ENCODE results near the gene BCL10. TPM values are rescaled to one million over a fixed set of nuclear protein-coding genes. Genes with fewer than 3 reads are reported as not detected.

The BCL10 gene
- total RNA-seq, 2 donors from 2014 or later: 23.8 to 30.1 TPM

DNA sequence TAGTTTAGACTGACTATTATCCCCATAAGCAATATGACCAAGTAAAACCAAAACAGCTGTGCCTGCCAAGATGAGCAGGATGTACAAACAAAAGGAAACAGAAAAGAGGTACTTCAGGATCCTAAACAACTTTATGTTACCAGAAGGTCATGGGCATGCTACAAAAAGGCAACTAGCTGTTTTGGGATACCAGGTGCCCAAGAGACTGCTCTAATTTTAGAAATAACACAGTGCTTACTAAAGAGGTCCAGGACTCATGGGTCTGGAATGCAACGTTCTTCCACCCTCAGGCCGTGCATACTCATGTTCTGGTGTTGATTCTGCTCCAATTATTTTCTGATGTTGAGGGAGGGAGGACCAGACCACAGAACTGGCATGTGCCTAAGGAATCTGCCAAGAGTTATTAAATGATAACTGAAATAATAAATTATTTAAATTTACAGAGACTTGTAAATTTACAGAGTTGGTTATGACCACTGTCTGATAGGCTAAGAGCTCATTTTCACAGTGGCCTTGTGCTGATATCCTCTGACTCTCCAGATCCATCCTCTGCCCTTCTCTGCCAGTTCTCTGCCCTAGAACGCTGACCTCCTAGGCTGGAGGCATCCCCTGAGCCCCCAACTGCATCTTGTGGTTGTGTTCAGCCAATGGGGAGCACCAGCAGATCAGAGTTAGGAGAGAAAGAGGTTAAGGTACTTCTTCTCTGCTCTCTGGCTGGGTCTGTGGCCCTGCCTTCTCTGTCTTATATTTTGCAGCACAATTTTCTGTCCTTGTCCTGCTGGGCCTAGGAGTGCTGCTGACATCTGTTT, 37.7 kb upstream of the BCL10 start:
- Mint-ChIP-seq H3K9me3 (no peaks in the 10 kb centered on the region), H3K4me3 (no peak overlapping the region), H3K27ac (no peak overlapping the region), H3K27me3 (ENCODE audit: low read depth) (peaks cover 70% of the 10 kb centered on the region), H3K4me1 (ENCODE audit: low read depth) (no peaks in the 10 kb centered on the region), H3K36me3 (ENCODE audit: insufficient read depth in 2 of 2) (no peaks in the 10 kb centered on the region)
- no peak for ATAC-seq (replicated peaks in 1 of 2)
- DNase-seq: no peak

DNA sequence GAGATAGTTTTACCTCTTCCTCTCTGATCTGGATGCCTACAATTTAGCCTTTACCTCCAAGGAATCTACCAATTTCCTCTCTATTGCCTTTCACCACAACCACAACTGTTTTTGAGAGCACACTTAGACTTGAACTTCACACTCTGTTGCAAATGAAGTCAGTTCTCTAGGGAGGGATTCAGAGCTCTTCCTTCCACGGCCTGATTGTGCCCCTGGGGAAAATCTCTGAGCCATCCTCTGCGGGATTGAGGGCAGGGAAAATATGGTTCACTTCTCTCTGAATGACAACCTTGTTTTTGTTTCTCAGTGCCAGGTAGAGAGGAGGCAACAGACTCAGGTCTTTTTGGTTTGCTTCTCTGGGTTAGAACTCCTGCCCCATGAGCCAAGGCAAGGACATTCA, 35.4 kb upstream of the BCL10 start:
- Mint-ChIP-seq H3K36me3 (ENCODE audit: insufficient read depth in 2 of 2) (no peaks in the 10 kb centered on the region), H3K4me1 (ENCODE audit: low read depth) (peaks cover 10% of the 10 kb centered on the region), H3K4me3 (no peak overlapping the region), H3K27ac (no peak overlapping the region), H3K27me3 (ENCODE audit: low read depth) (peaks cover 75% of the 10 kb centered on the region), H3K9me3 (no peaks in the 10 kb centered on the region)
- ATAC-seq (replicated peaks in 1 of 2) (no peak), DNase-seq (no peak)

DNA sequence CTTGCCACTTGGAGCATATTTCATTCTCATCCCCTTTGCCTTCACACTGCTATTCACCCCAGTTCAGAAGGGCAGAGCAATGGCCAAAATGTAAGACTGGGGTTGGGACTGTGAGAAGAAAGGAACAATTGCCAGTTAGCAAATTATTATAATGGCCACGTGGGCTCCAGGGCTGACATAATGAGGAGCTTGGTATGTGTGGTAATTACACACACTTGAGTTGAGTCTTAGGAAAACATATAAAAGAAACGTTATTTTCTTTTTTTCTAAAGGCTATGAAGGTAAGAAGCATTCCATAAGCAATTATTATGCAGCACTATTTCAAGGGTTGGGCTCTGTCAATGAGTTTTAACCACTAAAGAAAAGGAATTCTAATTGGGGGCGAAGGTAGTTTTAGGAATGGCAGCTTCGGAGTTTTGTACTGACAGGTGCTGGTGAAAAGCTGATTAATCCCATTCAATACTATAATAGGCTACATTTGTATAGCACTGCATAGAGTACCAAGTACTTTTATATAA, 32.5 kb upstream of the BCL10 start:
- ATAC-seq (replicated peaks in 1 of 2): no peak
- H3K9me3 Mint-ChIP-seq: no peaks in the 10 kb centered on the region
- DNase-seq: no peak
- no peaks in the 10 kb centered on the region for H3K36me3 Mint-ChIP-seq (ENCODE audit: insufficient read depth in 2 of 2)
- H3K27me3 Mint-ChIP-seq (ENCODE audit: low read depth): peaks cover 74% of the 10 kb centered on the region
- peaks cover 10% of the 10 kb centered on the region for H3K4me1 Mint-ChIP-seq (ENCODE audit: low read depth)
- no peak overlapping the region for H3K27ac Mint-ChIP-seq
- H3K4me3 Mint-ChIP-seq: no peak overlapping the region

DNA sequence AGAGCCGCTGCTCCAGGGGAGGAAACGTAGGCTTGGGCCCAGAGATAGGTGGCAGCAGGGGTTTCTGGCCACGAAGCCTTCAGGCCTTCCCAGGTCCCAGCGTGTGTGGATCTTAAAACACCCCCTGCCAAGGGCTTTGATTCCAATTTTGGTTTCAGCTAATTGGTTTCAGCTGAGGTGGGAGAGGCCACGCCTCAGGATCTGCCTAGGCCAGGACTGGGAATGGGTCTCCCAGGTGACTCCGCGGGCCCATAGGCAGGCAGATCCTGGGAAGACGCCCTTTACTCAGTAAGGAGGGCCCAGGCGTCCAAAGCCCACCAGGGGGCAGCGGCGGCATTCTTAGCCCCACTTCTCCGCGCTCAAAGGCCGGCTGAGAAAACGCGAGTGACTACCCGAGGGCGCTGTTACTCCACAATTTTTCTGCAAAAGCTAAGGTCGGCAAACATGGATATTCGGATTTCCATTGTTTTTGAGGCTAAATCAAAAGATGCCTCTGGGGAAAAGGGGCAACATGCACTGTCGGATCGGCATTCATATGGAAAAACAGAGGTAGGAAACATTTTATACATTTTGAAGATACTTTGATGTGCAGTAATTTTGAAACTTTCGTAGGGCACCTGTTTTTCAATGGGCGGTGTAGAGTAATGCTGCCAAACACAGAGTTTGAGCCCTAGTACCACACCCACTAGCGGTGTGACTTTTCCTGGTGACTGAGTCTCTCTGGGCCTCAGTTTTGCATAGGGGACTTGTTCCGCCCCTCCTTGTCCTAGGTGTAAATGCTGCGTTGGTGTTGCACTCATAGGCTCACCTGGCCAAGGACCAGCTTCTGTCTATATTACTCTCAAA, 31.8 kb upstream of the BCL10 start:
- Mint-ChIP-seq H3K4me1 (ENCODE audit: low read depth) (peaks cover 10% of the 10 kb centered on the region), H3K27ac (no peak overlapping the region), H3K4me3 (peak overlapping the region; percentile 36 to 80), H3K9me3 (no peaks in the 10 kb centered on the region), H3K36me3 (ENCODE audit: insufficient read depth in 2 of 2) (no peaks in the 10 kb centered on the region), H3K27me3 (ENCODE audit: low read depth) (peaks cover 68% of the 10 kb centered on the region)
- ATAC-seq (replicated peaks in 1 of 2): peak; percentile 93 to 95
- peak; percentile 78 to 81 for DNase-seq

DNA sequence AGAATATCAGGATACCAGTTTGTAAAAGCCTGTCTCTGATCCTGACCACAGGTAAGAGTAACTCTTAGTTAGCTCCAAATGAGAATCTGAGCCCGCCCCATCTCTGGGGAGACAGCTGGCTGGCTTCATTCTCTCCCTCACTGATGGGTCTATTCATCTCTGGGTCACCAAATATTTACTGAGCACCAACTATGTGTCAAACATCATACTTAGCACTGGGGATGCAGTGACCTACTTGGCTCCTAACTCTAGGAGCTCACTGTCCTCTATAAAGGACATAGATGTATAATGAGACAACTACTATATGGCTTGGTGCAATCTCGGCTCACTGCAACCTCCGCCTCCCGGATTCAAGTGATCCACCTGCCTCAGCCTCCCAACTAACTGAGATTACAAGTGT, 29.8 kb upstream of the BCL10 start:
- Mint-ChIP-seq H3K27ac (no peak overlapping the region), H3K4me1 (ENCODE audit: low read depth) (peaks cover 10% of the 10 kb centered on the region), H3K36me3 (ENCODE audit: insufficient read depth in 2 of 2) (no peaks in the 10 kb centered on the region), H3K9me3 (no peaks in the 10 kb centered on the region), H3K27me3 (ENCODE audit: low read depth) (peaks cover 78% of the 10 kb centered on the region), H3K4me3 (no peak overlapping the region)
- ATAC-seq (replicated peaks in 1 of 2) (no peak), DNase-seq (no peak)

DNA sequence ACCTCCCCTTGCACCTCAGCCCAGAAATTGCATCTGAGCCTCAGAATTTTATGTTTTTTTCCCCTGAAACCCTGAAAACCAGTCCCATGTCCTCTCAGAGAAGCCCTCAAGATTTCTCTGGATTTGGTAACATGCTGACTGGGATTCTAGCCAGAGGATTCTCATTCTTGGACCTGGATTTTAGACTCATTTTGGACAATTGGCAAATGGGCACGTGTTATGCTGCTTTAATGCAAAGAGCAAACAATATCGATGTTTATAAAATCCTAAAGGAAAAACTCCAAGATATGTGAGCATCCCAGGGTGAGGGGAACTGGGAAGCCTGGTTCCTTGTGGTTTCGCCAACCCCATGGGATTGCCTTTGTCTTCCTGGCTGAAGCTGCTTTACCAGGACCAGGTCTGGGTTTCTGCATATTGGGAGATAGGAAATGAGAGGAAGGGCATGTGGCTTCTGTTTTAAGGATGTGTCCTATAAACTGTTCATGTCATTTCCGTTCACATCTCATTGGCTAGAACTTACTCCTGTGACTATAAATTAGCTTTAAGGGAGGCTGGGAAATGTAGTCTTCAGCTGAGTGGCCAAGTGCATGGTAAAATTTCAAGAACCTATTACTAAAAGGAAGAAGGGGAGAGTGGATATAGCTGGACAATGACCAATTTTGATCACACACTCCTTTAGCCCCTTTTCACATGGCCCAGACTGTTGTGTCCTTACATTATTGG, 27.2 kb upstream of the BCL10 start:
- H3K27ac Mint-ChIP-seq: no peak overlapping the region
- peaks cover 79% of the 10 kb centered on the region for H3K27me3 Mint-ChIP-seq (ENCODE audit: low read depth)
- no peaks in the 10 kb centered on the region for H3K36me3 Mint-ChIP-seq (ENCODE audit: insufficient read depth in 2 of 2)
- peaks cover 17% of the 10 kb centered on the region for H3K4me1 Mint-ChIP-seq (ENCODE audit: low read depth)
- no peak overlapping the region for H3K4me3 Mint-ChIP-seq
- H3K9me3 Mint-ChIP-seq: no peaks in the 10 kb centered on the region
- ATAC-seq (replicated peaks in 1 of 2) (no peak), DNase-seq (no peak)

DNA sequence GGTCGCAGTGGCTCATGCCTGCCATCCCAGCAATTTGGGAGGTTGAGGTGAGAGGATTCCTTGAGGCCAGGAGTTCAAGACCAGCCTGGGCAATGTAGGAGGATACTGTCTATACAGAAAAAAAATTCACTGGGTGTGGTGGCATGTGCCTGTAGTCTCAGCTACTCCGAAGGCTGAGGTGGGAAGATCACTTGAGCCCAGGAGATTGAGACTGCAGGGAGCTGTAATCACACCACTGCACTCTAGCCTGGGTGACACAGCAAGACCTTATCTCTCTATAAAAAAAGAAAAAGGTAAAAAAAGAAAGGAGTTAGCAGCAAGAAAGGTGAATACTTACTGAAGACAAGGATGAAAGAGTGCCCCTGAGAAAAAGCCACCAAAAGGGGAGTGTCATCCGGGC, 23.7 kb upstream of the BCL10 start:
- no peaks in the 10 kb centered on the region for H3K9me3 Mint-ChIP-seq
- ATAC-seq (replicated peaks in 1 of 2) (no peak), DNase-seq (no peak)
- H3K36me3 Mint-ChIP-seq (ENCODE audit: insufficient read depth in 2 of 2): peaks cover 0 to 2% of the 10 kb centered on the region in 2 donors
- H3K27ac Mint-ChIP-seq: no peak overlapping the region
- peaks cover 59% of the 10 kb centered on the region for H3K27me3 Mint-ChIP-seq (ENCODE audit: low read depth)
- H3K4me1 Mint-ChIP-seq (ENCODE audit: low read depth): peaks cover 29% of the 10 kb centered on the region
- no peak overlapping the region for H3K4me3 Mint-ChIP-seq

DNA sequence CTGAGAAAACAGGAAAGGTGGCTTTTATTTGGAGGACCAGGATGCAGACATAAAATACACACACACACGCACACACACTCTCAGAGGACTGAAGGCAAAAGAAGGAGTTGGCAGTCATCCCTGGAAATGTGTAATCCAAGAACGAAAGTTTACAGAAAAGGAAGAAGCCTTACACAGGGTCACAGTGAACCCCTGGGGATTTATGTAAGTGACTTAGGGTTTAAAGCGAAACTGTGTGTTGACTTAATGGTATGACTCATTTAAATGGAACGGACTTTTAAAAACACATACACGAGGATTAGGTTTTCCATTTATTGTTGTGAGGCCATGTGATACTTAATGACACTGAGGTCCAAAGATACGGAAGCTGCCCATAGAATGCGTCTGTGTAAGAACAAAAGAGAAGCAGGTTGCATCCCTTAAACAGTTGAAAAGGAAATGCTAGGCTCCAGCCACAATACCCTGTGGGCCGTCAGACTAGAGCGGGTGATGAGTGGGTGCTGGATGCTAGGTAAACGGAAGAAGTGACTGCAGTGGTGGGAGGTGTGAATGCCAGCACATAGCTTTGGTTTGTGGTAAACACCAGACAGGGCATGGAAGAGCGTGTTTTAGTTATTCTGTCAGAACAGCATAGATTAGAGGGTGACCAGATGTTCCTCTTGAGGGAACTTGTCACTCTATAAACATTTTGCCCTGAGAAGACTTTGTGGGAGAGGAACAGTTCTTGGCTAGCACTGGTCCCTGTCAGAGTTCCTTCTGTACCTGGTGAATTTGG, 21.6 kb upstream of the BCL10 start:
- Mint-ChIP-seq H3K27ac (peak overlapping the region; percentile 95), H3K4me3 (peak overlapping the region; percentile 62 to 84), H3K27me3 (ENCODE audit: low read depth) (peaks cover 49% of the 10 kb centered on the region), H3K36me3 (ENCODE audit: insufficient read depth in 2 of 2) (peaks cover 0 to 2% of the 10 kb centered on the region in 2 donors), H3K4me1 (ENCODE audit: low read depth) (peaks cover 37% of the 10 kb centered on the region), H3K9me3 (no peaks in the 10 kb centered on the region)
- peak; percentile 82 to 88 for DNase-seq
- ATAC-seq (replicated peaks in 1 of 2): peak; percentile 97 to 98

DNA sequence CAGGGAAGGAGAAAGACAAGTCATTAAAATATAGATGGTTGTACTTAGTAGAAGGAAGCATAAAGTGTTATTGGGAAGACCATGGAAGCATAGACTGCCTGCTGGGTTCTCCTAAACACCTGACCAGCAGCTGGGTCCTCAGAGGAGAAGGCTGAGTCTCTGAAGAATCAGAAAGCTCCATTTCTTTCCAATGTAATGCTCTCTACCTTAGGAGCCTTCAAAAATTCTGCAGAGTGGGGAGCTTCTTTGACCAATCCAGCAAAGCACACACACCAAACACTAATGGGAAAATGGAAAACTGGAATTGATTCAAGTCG, 21.1 kb upstream of the BCL10 start:
- peaks cover 0 to 2% of the 10 kb centered on the region in 2 donors for H3K36me3 Mint-ChIP-seq (ENCODE audit: insufficient read depth in 2 of 2)
- H3K4me3 Mint-ChIP-seq: peak overlapping the region; percentile 62 to 84
- peak overlapping the region; percentile 95 for H3K27ac Mint-ChIP-seq
- ATAC-seq (replicated peaks in 1 of 2) (no peak), DNase-seq (no peak)
- H3K4me1 Mint-ChIP-seq (ENCODE audit: low read depth): peaks cover 37% of the 10 kb centered on the region
- no peaks in the 10 kb centered on the region for H3K9me3 Mint-ChIP-seq
- H3K27me3 Mint-ChIP-seq (ENCODE audit: low read depth): peaks cover 48% of the 10 kb centered on the region

DNA sequence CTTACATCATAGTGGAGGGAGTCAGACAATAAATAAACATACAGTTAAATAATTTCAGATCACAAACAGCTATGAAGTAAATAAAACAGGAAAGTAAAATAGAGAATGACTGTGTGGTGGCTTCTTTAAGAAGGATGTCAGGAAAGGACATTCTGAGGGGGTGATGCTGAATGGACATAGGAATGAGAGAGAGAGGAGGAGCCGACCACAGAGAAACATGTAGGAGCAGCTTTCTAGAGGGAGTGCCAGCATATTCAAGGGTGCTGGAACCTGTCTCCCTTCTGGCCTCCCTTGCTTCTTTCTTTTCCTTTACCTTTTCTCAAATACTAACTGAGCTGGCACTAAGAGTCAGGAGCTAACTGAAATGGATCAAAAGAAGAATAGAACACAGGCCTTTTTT, 20.5 kb upstream of the BCL10 start:
- Mint-ChIP-seq H3K27me3 (ENCODE audit: low read depth) (peaks cover 48% of the 10 kb centered on the region), H3K27ac (no peak overlapping the region), H3K4me1 (ENCODE audit: low read depth) (peaks cover 37% of the 10 kb centered on the region), H3K36me3 (ENCODE audit: insufficient read depth in 2 of 2) (peaks cover 0 to 2% of the 10 kb centered on the region in 2 donors), H3K4me3 (peak overlapping the region; percentile 25 to 84), H3K9me3 (no peaks in the 10 kb centered on the region)
- no peak for ATAC-seq (replicated peaks in 1 of 2)
- DNase-seq: no peak

DNA sequence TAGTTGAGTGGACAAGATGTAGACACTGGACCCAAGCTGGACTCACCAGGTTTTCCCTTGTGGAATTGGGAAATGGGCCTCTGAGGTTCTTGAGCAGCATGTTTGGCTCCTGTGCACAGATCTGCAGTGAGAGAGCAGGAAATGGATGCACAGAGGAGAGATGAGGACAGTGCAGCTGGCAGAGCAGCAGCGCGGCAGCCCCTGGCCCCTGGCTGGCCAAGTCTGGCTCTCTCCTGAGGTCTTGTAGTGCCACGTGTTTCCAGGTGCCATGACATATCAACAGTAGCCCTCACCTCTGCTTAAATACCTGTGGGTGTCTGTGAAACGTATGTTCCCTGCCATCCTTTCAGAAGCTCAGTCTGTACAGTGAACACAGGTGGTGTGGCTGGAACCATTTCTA, 19.2 kb upstream of the BCL10 start:
- H3K27ac Mint-ChIP-seq: no peak overlapping the region
- H3K4me3 Mint-ChIP-seq: no peak overlapping the region
- peaks cover 47% of the 10 kb centered on the region for H3K27me3 Mint-ChIP-seq (ENCODE audit: low read depth)
- H3K36me3 Mint-ChIP-seq (ENCODE audit: insufficient read depth in 2 of 2): peaks cover 0 to 2% of the 10 kb centered on the region in 2 donors
- H3K9me3 Mint-ChIP-seq: no peaks in the 10 kb centered on the region
- H3K4me1 Mint-ChIP-seq (ENCODE audit: low read depth): peaks cover 37% of the 10 kb centered on the region
- DNase-seq (no peak), ATAC-seq (replicated peaks in 1 of 2) (no peak)

DNA sequence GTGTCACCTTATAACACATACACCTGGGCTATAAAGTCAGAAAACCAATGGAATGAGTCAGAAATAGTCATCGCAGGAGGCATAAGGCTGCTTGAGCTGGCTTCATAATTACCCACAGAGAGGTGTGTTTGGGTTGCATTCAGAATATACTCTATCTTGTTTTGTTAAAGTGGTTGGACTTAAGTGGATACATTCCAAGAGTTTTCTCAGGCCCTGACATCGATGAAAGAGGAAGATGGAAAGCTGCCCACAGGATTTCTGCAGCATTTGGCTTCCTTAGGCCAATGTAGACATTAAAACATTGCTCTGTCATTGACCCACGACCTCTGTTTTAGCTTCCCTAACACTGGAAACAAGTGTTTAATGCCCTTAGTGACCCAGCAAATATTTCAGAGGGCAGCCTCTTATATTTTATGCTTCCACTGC, 18.6 kb upstream of the BCL10 start:
- DNase-seq (no peak), ATAC-seq (replicated peaks in 1 of 2) (peak in 1 of 2 donors; percentile 30)
- no peak overlapping the region for H3K27ac Mint-ChIP-seq
- H3K36me3 Mint-ChIP-seq (ENCODE audit: insufficient read depth in 2 of 2): peaks cover 0 to 2% of the 10 kb centered on the region in 2 donors
- H3K4me1 Mint-ChIP-seq (ENCODE audit: low read depth): peaks cover 41% of the 10 kb centered on the region
- H3K9me3 Mint-ChIP-seq: no peaks in the 10 kb centered on the region
- H3K4me3 Mint-ChIP-seq: no peak overlapping the region
- H3K27me3 Mint-ChIP-seq (ENCODE audit: low read depth): peaks cover 48% of the 10 kb centered on the region
